ENCODE results near the gene SLC9A1.

The SLC9A1 gene

GRCh38 chr1:27101054-27101491 lies 53.9 kb downstream of the SLC9A1 start:
- Histone ChIP-seq H3K36me3 (peaks cover 77% of the 10 kb centered on the region), H3K4me3 (ENCODE audit: low read depth in 1 of 2, low read length in 1 of 2) (no peak overlapping the region), H3K4me1 (ENCODE audit: control insufficient read depth in 1 of 2, insufficient read depth in 1 of 2, low read depth in 1 of 2, low read length in 1 of 2) (peaks cover 36% of the 10 kb centered on the region in 2 experiments), H3K27me3 (no peaks in the 10 kb centered on the region), H3K9me3 (no peaks in the 10 kb centered on the region), H3K27ac (no peak overlapping the region)
- no peak for TF ChIP-seq CTCF (IDR thresholded peaks at IDR 0.05)

DNA sequence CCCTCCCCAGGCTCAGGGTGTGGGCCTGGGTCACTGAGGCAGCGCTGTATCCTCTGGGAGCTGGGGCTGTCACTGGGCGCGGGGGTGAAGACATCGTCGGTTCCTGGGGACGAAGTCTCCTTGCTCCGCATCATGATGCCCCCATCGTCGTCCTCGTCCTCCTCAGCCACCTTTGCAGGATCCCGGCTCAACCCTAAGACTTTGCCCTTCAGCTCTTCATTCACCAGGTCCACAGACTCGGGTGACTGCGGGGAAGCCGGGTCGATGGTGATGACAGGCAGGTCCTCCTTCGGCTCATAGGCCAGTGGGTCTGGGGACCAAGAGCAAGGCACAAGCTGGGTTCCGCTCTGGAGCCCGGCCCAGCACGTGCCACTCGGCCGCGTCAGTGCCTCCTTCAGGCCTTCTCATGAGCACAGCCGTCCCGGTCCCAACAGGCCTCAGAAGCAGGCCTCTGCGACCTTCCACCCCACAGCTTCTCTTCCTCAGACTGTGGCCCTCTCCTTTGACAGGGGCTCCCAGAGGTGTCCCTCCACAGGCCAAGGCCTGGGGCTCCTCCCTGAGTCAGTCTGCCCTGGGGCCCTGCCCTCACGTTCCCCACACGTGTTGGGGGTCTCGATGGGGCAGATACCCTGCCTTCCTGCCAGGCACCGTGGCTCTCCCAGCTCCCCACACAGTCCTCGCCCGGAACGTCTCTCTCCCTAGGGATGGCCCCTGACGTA lies 54.4 kb downstream of the SLC9A1 start:
- Histone ChIP-seq H3K27me3 (no peaks in the 10 kb centered on the region), H3K36me3 (peaks cover 71% of the 10 kb centered on the region), H3K4me1 (ENCODE audit: control insufficient read depth in 1 of 2, insufficient read depth in 1 of 2, low read depth in 1 of 2, low read length in 1 of 2) (peaks cover 41 to 42% of the 10 kb centered on the region in 2 experiments), H3K9me3 (no peaks in the 10 kb centered on the region), H3K27ac (no peak overlapping the region), H3K4me3 (ENCODE audit: low read depth in 1 of 2, low read length in 1 of 2) (no peak overlapping the region)
- TF ChIP-seq CTCF (IDR thresholded peaks at IDR 0.05): no peak

- Histone ChIP-seq H3K27me3 (no peaks in the 10 kb centered on the region), H3K4me1 (ENCODE audit: control insufficient read depth in 1 of 2, insufficient read depth in 1 of 2, low read depth in 1 of 2, low read length in 1 of 2) (peaks cover 49% of the 10 kb centered on the region in 2 experiments), H3K4me3 (ENCODE audit: low read depth in 1 of 2, low read length in 1 of 2) (no peak overlapping the region), H3K27ac (peak overlapping the region; percentile 58), H3K9me3 (no peaks in the 10 kb centered on the region), H3K36me3 (peaks cover 63% of the 10 kb centered on the region)
- no peak for TF ChIP-seq CTCF (IDR thresholded peaks at IDR 0.05)
Observed at GRCh38 chr1:27099587-27100334, 55.2 kb downstream of the SLC9A1 start.

DNA sequence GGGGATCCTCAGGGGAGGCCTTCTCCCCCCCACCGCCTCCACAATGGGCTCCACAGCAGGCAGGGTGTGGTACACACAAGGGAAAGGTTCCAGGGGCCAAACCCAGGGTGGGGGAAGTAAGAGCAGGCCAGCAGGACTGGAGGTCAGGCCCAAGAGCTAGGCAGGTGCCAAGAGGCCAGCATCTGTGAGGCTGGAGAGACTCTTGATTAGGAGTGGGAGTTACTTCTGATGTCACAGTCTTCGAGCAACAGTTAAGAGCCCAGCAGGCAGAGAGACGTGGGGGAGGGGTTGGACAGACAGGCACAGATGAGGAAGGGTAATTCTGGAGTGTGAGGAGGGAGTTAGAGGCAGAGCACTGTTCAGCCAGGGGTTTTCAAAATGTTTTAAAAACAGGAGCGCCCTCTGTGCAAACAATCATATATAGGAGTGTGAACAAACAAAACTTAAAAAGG lies 55.8 kb downstream of the SLC9A1 start:
- H3K36me3 ChIP-seq: peaks cover 57% of the 10 kb centered on the region
- peaks cover 55% of the 10 kb centered on the region in 2 experiments for H3K4me1 ChIP-seq (ENCODE audit: control insufficient read depth in 1 of 2, insufficient read depth in 1 of 2, low read depth in 1 of 2, low read length in 1 of 2)
- no peaks in the 10 kb centered on the region for H3K9me3 ChIP-seq
- no peak overlapping the region for H3K4me3 ChIP-seq (ENCODE audit: low read depth in 1 of 2, low read length in 1 of 2)
- peak overlapping the region; percentile 58 for H3K27ac ChIP-seq
- no peak for TF ChIP-seq CTCF (IDR thresholded peaks at IDR 0.05)
- H3K27me3 ChIP-seq: no peaks in the 10 kb centered on the region

- Histone ChIP-seq H3K36me3 (peaks cover 53% of the 10 kb centered on the region), H3K27ac (peak overlapping the region; percentile 58), H3K4me1 (ENCODE audit: control insufficient read depth in 1 of 2, insufficient read depth in 1 of 2, low read depth in 1 of 2, low read length in 1 of 2) (peaks cover 59 to 60% of the 10 kb centered on the region in 2 experiments), H3K27me3 (no peaks in the 10 kb centered on the region), H3K9me3 (no peaks in the 10 kb centered on the region), H3K4me3 (ENCODE audit: low read depth in 1 of 2, low read length in 1 of 2) (no peak overlapping the region)
- TF ChIP-seq CTCF (IDR thresholded peaks at IDR 0.05): no peak
Observed at GRCh38 chr1:27098431-27099134, 56.3 kb downstream of the SLC9A1 start.

All from neutrophil (primary cell).